Neural progenitor cell (in vitro differentiated cells): Measurements from ENCODE around the gene SERF1A.
"Not testable (repeated sequence)": the region's sequence is repeated elsewhere in the genome, so short reads cannot be mapped to it uniquely, and the experiment has no call there.

Experiments used
- CTCF ChIP-seq: fragments of 200-600 bp; sonication (generic); IDR thresholded peaks from 2 replicates; pipeline ENCODE4 v1.5.1; 2017; ENCODE audit warnings: antibody characterized with exemption, mild to moderate bottlenecking
- EZH2 ChIP-seq: fragments of 200-600 bp; sonication (generic); IDR thresholded peaks from 2 replicates; pipeline ENCODE4 v1.6.1; 2017; ENCODE audit warnings: antibody characterized with exemption, mild to moderate bottlenecking, moderate library complexity
- EZH2phosphoT487 ChIP-seq: fragments of 200-600 bp; sonication (generic); IDR thresholded peaks from 2 replicates; pipeline ENCODE4 v1.6.1; 2017; ENCODE audit warnings: antibody characterized with exemption

DNA sequence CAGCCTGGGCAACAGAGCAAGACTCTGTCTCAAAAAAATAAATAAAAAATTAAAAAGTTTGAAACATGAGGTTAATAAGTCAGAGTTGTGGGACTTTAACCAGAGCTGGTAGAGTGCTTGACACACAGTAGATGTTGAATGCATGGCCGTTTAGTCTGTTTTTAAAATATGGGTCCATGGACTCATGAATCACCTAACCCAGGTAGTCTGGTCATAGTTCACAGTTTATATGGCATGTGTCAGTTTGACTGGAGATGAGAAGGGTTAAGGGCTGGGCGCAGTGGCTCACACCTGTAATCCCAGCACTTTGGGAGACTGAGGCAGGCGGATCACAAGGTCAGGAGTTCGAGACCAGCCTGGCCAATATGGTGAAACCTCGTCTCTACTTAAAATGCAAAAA is 6.2 kb downstream of the SERF1A start:
- not testable (repeated sequence) for TF ChIP-seq CTCF, EZH2phosphoT487, EZH2
